NCI-H748 treated with DMSO at 0.1 percent for 48 hours (cell line): Measurements from ENCODE around the gene TXNDC17.
"Not testable (repeated sequence)": the region's sequence is repeated elsewhere in the genome, so short reads cannot be mapped to it uniquely, and the experiment has no call there.

Experiments used
- DNase-seq: peaks from one replicate; lab custom pipeline; 2025; lab: John Stamatoyannopoulos, UW

Gene TXNDC17

GRCh38 chr17:6637458-6637840 lies 3.4 kb upstream of the TXNDC17 start:
- DNase-seq, result no peak

GRCh38 chr17:6638046-6638908 lies 2.6 kb upstream of the TXNDC17 start:
- no peak for DNase-seq

GRCh38 chr17:6639014-6639585 lies 1.8 kb upstream of the TXNDC17 start:
- no peak for DNase-seq

GRCh38 chr17:6639586-6640535 lies 999 bp upstream of the TXNDC17 start:
- DNase-seq, result no peak

GRCh38 chr17:6641247-6641863 lies 495 bp downstream of the TXNDC17 start:
- DNase-seq, result peak; percentile 37

- no peak for DNase-seq
Measured at GRCh38 chr17:6642592-6642991, 1.7 kb downstream of the TXNDC17 start.

GRCh38 chr17:6643451-6644125 lies 2.7 kb downstream of the TXNDC17 start:
- DNase-seq, result no peak

GRCh38 chr17:6648181-6648580 lies 7.3 kb downstream of the TXNDC17 start:
- DNase-seq, result no peak

GRCh38 chr17:6651354-6651918 lies 10.6 kb downstream of the TXNDC17 start, which contains the start of the genes C17orf100 and MED31:
C17orf100 (plus strand) TSS chr17:6651762; CDS start chr17:6651914, 152 bp downstream.
MED31 (minus strand) TSS chr17:6651605; CDS start chr17:6651528, 77 bp downstream.
- DNase-seq, result peak; percentile 95

- no peak for DNase-seq
Measured at GRCh38 chr17:6651919-6652452, 11.1 kb downstream of the TXNDC17 start.

GRCh38 chr17:6654841-6655731 lies 14.2 kb downstream of the TXNDC17 start:
- DNase-seq, result peak; percentile 59

- DNase-seq, result not testable (repeated sequence)
Measured at GRCh38 chr17:6655732-6656361, 15.0 kb downstream of the TXNDC17 start.

- not testable (repeated sequence) for DNase-seq
Measured at GRCh38 chr17:6656797-6657632, 16.2 kb downstream of the TXNDC17 start.

- no peak for DNase-seq
Measured at GRCh38 chr17:6657633-6658287, 16.9 kb downstream of the TXNDC17 start.

- not testable (repeated sequence) for DNase-seq
Measured at GRCh38 chr17:6658411-6658810, 17.6 kb downstream of the TXNDC17 start.

GRCh38 chr17:6660101-6660500 lies 19.2 kb downstream of the TXNDC17 start:
- DNase-seq, result no peak

- no peak for DNase-seq
Measured at GRCh38 chr17:6660805-6661463, 20.1 kb downstream of the TXNDC17 start.
